Caco-2 (cell line): ENCODE data around the gene MCTP2. TPM values are rescaled to one million over a fixed set of nuclear protein-coding genes. Genes with fewer than 3 reads are reported as not detected.

ENCODE experiments used
- BruUV-seq: library from RNA; stranded (reverse); fragments of 400-500 nt; replicated peaks from 2 replicates; lab custom pipeline; 2021; lab: Mats Ljungman, UMichigan
- CTCF ChIA-PET: fragments of 300-600 bp; sonication (Branson Sonifier 250); formaldehyde crosslinking; loops from one replicate; lab custom pipeline; 2022; ENCODE audit warnings: antibody characterized with exemption; lab: Charles Lee
- POLR2A ChIA-PET: fragments of 300-600 bp; sonication (Branson Sonifier 250); formaldehyde crosslinking; loops from one replicate; lab custom pipeline; 2022; ENCODE audit warnings: antibody characterized with exemption; lab: Charles Lee
- DNase-seq, 2 experiments: peaks; one replicate each; pipeline versions ENCODE4 v3.0.0 to v3.0.0-alpha.2; 2020 to 2022
- H3K27me3 ChIP-seq: replicated peaks from 2 replicates; pipeline ENCODE4 v1.6.0; 2011; ENCODE audit warnings: low read length; ENCODE audit not compliant: control insufficient read depth, insufficient read depth
- H3K36me3 ChIP-seq: 2 replicates; pipeline ENCODE4 v1.5.1; 2011; ENCODE audit warnings: low read length; ENCODE audit not compliant: control insufficient read depth, insufficient read depth
- H3K4me1 ChIP-seq: fragments of 250-450 bp; sonication (Bioruptor Pico); 2 replicates; pipeline ENCODE4 v1.5.1; 2020; ENCODE audit warnings: mild to moderate bottlenecking
- H3K4me3 ChIP-seq: 2 replicates; pipeline ENCODE4 v1.5.1; 2011; ENCODE audit warnings: low read depth, mild to moderate bottlenecking, control low read depth, low read length
- H3K9me3 ChIP-seq: fragments of 250-450 bp; sonication (Bioruptor Pico); 2 replicates; pipeline ENCODE4 v1.5.1; 2020; ENCODE audit warnings: mild to moderate bottlenecking, moderate library complexity
- H3K27ac Mint-ChIP-seq: one replicate; pipeline ENCODE4 v1.8.0; 2022; ENCODE audit warnings: mixed read lengths; ENCODE audit not compliant: unreplicated experiment
- H3K27me3 Mint-ChIP-seq: one replicate; pipeline ENCODE4 v1.8.0; 2022; ENCODE audit warnings: mixed read lengths; ENCODE audit not compliant: insufficient read depth, unreplicated experiment
- H3K36me3 Mint-ChIP-seq: one replicate; pipeline ENCODE4 v1.8.0; 2022; ENCODE audit warnings: mild to moderate bottlenecking, mixed read lengths; ENCODE audit not compliant: insufficient read depth, unreplicated experiment
- H3K4me1 Mint-ChIP-seq: one replicate; pipeline ENCODE4 v1.8.0; 2022; ENCODE audit warnings: low read depth, mixed read lengths; ENCODE audit not compliant: unreplicated experiment
- H3K4me3 Mint-ChIP-seq: one replicate; pipeline ENCODE4 v1.8.0; 2022; ENCODE audit warnings: mild to moderate bottlenecking, moderate library complexity, mixed read lengths; ENCODE audit not compliant: unreplicated experiment
- H3K9me3 Mint-ChIP-seq: one replicate; pipeline ENCODE4 v1.8.0; 2022; ENCODE audit warnings: mixed read lengths; ENCODE audit not compliant: unreplicated experiment
- CTCF ChIP-seq, 2 experiments: fragments of 200-600 bp in 1 of 2; IDR thresholded peaks; 1 replicate in 1 of 2; 2 replicates in 1 of 2; pipeline versions ENCODE4 v1.5.1 to v1.8.0; 2011 to 2022; ENCODE audit warnings: antibody characterized with exemption in 1 of 2, control low read depth in 1 of 2, inconsistent platforms in 1 of 2, low read depth in 1 of 2, low read length in 1 of 2, mild to moderate bottlenecking in 1 of 2, moderate library complexity in 1 of 2; ENCODE audit not compliant: insufficient read depth in 1 of 2, severe bottlenecking in 1 of 2, unreplicated experiment in 1 of 2
- intact Hi-C: fragments of 100-400 bp; cut with micrococcal nuclease; formaldehyde crosslinking; loops from one replicate; pipeline ENCODE4 v1.10.0; 2022; ENCODE audit not compliant: unreplicated experiment
- total RNA-seq: library from RNA; stranded (reverse); gene quantifications from 2 replicates; pipeline ENCODE4 v1.2.3, GENCODE V29; 2022

Gene MCTP2
- total RNA-seq, 1 experiment from 2014 or later: 9.9 TPM

DNA sequence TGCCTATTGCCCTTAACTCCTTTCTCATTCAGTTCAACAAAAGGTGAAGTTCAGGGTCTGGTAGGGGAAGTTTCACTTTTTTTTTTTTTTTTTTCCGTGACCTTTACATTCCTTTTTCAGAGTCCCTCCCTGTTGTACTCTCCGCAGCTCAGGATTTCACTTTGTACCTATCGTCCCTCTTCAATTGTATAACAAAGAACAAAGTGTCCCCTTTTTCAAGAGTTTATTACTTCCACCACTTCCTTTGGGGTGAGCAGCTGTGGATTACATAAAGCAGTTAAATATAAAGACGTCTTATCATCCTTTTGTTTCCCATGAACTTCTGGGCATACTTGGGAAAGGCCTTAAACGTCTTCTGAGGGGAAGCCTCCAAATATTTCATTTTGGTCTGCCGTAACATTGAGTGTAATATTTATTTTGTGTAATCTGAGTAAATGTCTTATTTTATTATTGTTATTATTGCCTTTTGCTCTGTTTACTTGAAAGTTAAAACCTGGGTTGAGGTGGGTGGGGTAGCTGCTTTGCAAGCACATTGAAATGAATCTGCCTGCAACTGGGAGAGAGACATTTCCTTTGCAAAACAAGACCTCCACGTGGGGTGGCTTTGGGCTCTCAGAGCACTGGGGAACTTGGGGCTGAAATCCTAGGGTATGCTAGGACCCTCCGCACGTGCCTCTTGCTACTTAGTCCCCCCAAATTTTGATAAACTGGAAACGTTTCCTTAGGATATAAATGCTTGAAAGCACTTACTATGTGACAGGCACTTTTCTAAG is 169.4 kb downstream of the MCTP2 start:
- Histone ChIP-seq H3K9me3 (no peaks in the 10 kb centered on the region), H3K4me1 (no peaks in the 10 kb centered on the region), H3K27me3 (no peaks in the 10 kb centered on the region), H3K36me3 (no peaks in the 10 kb centered on the region), H3K4me3 (no peak overlapping the region)
- intact Hi-C loops: no loop called here
- no peak for TF ChIP-seq CTCF (IDR thresholded peaks at IDR 0.05; ENCODE audit: insufficient read depth in 1 of 2, low read depth in 1 of 2, low read length in 1 of 2, severe bottlenecking in 1 of 2, unreplicated experiment in 1 of 2)
- DNase-seq: no peak
- Mint-ChIP-seq H3K36me3 (no peaks in the 10 kb centered on the region), H3K4me1 (no peaks in the 10 kb centered on the region), H3K9me3 (no peaks in the 10 kb centered on the region), H3K27ac (no peak overlapping the region), H3K4me3 (no peak overlapping the region), H3K27me3 (peaks cover 2% of the 10 kb centered on the region)
- POLR2A ChIA-PET: no interaction called here
- CTCF ChIA-PET: no interaction called here
- BruUV-seq: no TSS peak

GRCh38 chr15:94403331-94403730 is 172.0 kb downstream of the MCTP2 start:
- TF ChIP-seq CTCF (IDR thresholded peaks at IDR 0.05; ENCODE audit: insufficient read depth in 1 of 2, low read depth in 1 of 2, low read length in 1 of 2, severe bottlenecking in 1 of 2, unreplicated experiment in 1 of 2): no peak
- POLR2A ChIA-PET: no interaction called here
- DNase-seq: no peak
- Mint-ChIP-seq H3K27me3 (peaks cover 2% of the 10 kb centered on the region), H3K4me1 (no peaks in the 10 kb centered on the region), H3K36me3 (no peaks in the 10 kb centered on the region), H3K9me3 (no peaks in the 10 kb centered on the region), H3K27ac (no peak overlapping the region), H3K4me3 (no peak overlapping the region)
- no peaks in the 10 kb centered on the region for H3K9me3 ChIP-seq
- CTCF ChIA-PET: no interaction called here
- intact Hi-C loops: no loop called here
- H3K4me3 ChIP-seq: no peak overlapping the region
- no peaks in the 10 kb centered on the region for H3K36me3 ChIP-seq
- no peaks in the 10 kb centered on the region for H3K4me1 ChIP-seq
- no TSS peak for BruUV-seq
- no peaks in the 10 kb centered on the region for H3K27me3 ChIP-seq

DNA sequence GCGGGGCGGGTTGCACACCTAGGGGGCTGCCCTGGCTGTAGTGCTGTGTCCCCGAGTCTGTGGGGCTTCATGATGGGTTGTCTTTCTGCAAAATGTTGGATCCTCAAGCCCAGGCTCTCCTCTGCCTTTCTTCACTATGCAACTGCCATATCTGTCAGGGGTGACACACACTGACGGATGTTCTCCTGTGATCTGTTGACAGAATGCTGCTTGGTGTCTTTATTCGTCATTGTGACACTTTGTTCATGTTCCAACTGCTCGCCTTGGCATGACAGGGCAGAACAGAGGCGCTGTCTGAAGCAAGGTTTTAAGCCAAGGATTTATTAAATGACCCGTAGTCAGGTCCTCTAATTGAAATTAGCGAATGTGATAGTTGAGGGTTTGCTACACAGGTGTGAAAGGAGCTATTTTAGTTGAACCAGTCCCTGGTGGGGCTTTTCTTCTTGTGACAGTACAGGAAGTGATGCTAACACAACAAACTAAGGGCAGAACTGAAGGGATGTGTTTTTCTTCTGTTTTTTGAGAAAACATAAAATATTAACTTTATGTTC is 173.4 kb downstream of the MCTP2 start:
- intact Hi-C loops: no loop called here
- no peaks in the 10 kb centered on the region for H3K36me3 Mint-ChIP-seq
- Histone ChIP-seq H3K36me3 (no peaks in the 10 kb centered on the region), H3K4me1 (no peaks in the 10 kb centered on the region), H3K27me3 (no peaks in the 10 kb centered on the region), H3K4me3 (no peak overlapping the region), H3K9me3 (no peaks in the 10 kb centered on the region)
- ChIA-PET CTCF (no interaction called here), POLR2A (no interaction called here)
- H3K4me3 Mint-ChIP-seq: no peak overlapping the region
- H3K4me1 Mint-ChIP-seq: no peaks in the 10 kb centered on the region
- no peak overlapping the region for H3K27ac Mint-ChIP-seq
- no peak for TF ChIP-seq CTCF (IDR thresholded peaks at IDR 0.05; ENCODE audit: insufficient read depth in 1 of 2, low read depth in 1 of 2, low read length in 1 of 2, severe bottlenecking in 1 of 2, unreplicated experiment in 1 of 2)
- no TSS peak for BruUV-seq
- no peaks in the 10 kb centered on the region for H3K27me3 Mint-ChIP-seq
- no peak for DNase-seq
- no peaks in the 10 kb centered on the region for H3K9me3 Mint-ChIP-seq
